Stimulated activated naive B cell treated with anti-CD40 and anti-IgM and Interleukin-4, amounts not matched to agents 10 μg/mL and 1 μg/mL and 100 μg/mL, for 72 hours (primary cell): ENCODE measurements around the gene ARHGEF11.

ENCODE experiments used
- ATAC-seq, 2 donors: fragments of 150-1000 bp; cut with Tn5 transposase; replicated peaks; 2 replicates each; pipeline ENCODE4 v1.10.0; 2021; ENCODE audit warnings: moderate library complexity in 1 of 2
- DNase-seq: peaks from one replicate; pipeline ENCODE4 v3.0.0; 2021
- H3K27ac Mint-ChIP-seq: one replicate; pipeline ENCODE4 v1.8.0; 2022; ENCODE audit warnings: mild to moderate bottlenecking, mixed read lengths
- H3K27me3 Mint-ChIP-seq, 2 donors: one replicate each; pipeline ENCODE4 v1.8.0; 2022; ENCODE audit warnings: mixed read lengths in 2 of 2
- H3K36me3 Mint-ChIP-seq, 2 donors: one replicate each; pipeline ENCODE4 v1.8.0; 2022; ENCODE audit warnings: mixed read lengths in 2 of 2, mild to moderate bottlenecking in 1 of 2
- H3K4me1 Mint-ChIP-seq, 2 donors: one replicate each; pipeline ENCODE4 v1.8.0; 2022; ENCODE audit warnings: mixed read lengths in 2 of 2, mild to moderate bottlenecking in 1 of 2
- H3K4me3 Mint-ChIP-seq, 2 donors: one replicate each; pipeline ENCODE4 v1.8.0; 2022; ENCODE audit warnings: mild to moderate bottlenecking in 2 of 2, mixed read lengths in 2 of 2, moderate library complexity in 1 of 2
- H3K9me3 Mint-ChIP-seq, 2 donors: one replicate each; pipeline ENCODE4 v1.8.0; 2022; ENCODE audit warnings: mixed read lengths in 2 of 2, mild to moderate bottlenecking in 1 of 2

Gene ARHGEF11

DNA sequence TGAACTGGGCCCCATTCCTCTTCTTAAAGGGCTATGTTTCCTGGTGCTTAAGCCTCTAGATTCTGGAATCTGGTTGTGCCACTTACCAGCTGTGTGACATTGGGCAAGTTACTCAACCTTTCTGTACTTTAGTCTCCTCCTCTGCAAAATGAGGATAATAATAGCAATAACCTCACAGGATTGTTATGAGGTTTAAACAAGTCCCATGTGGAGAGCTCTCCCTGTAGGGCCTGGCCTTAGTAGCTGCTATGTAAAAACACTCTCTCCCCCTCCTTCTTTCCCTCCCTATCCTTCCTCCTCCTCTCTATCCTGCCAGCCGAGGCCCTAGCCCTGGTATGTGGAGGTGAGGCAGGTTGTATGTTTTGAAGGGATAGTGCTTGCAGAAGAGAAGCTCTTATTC is 160.2 kb downstream of the ARHGEF11 start:
- Mint-ChIP-seq H3K27ac (no peak overlapping the region), H3K27me3 (peaks cover 74 to 84% of the 10 kb centered on the region in 2 donors), H3K4me1 (peaks cover 0 to 3% of the 10 kb centered on the region in 2 donors), H3K4me3 (no peak overlapping the region), H3K36me3 (no peaks in the 10 kb centered on the region), H3K9me3 (no peaks in the 10 kb centered on the region)
- ATAC-seq (no peak), DNase-seq (no peak)
